GF-D8 (cell line): ENCODE results near the gene SNRPD3.
A peak's percentile ranks its signal among the peaks of the same experiment; 100 is the strongest.
"Not testable (repeated sequence)": the region's sequence is repeated elsewhere in the genome, so short reads cannot be mapped to it uniquely, and the experiment has no call there.

Experiments used
- DNase-seq: peaks from one replicate; lab custom pipeline; 2025; lab: John Stamatoyannopoulos, UW

Gene SNRPD3

DNA sequence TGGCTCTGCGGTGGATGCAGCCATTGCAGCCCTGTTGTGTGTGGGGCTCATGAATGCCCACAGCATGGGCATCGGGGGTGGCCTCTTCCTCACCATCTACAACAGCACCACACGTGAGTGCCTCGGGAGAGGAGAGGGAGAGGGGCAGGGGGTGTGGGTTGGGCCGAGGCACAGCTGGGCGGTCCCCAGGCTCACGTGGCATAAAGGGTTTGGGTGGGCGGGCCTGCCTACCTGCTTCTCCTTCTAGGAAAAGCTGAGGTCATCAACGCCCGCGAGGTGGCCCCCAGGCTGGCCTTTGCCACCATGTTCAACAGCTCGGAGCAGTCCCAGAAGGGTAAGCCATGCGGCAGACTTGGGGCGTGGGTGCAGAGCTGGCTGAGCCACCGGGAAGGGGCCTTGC, 59.0 kb downstream of the SNRPD3 start:
- DNase-seq = not testable (repeated sequence)

DNA sequence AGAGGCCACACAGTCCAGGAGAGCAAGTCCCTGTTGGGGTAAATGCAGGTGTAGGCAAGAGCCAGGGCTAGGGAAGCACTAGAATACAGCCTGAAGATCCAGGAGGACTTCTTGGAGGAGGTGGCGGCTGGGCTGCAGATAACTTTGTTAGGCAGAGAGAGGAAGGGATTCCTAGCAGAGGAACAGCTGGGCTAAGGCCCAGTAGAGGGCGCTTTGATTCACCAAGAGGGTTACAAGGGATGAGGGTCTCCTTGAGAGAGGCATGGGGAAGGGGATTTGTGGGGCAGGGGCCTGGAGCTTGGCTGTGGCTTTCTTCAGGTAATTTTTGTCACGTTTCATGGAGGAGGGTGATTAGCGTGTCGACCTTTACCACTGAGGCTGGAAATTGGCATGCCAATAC, 65.4 kb downstream of the SNRPD3 start:
- not testable (repeated sequence) for DNase-seq

DNA sequence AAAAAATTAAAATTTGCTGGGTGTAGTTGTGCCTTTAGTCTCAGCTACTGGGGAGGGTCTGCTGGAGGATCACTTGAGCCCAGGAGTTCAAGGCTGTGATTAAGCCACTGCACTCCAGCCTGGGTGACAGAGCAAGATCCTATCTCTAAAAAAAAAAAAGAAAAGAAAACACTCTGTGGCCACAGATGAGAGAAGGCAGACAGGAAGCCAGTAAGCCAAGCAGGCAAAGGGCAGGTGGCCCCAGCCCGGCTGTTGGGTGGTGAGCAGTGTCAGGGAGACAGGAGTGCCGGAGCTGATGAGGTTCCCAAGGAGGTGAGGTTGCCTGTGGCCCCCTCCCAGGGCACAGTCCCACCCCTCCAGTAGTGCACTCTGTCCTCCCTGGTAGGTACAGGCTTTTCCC, 66.8 kb downstream of the SNRPD3 start:
- DNase-seq = peak; percentile 48
